Measurements from ENCODE around the gene USP47.

DNA sequence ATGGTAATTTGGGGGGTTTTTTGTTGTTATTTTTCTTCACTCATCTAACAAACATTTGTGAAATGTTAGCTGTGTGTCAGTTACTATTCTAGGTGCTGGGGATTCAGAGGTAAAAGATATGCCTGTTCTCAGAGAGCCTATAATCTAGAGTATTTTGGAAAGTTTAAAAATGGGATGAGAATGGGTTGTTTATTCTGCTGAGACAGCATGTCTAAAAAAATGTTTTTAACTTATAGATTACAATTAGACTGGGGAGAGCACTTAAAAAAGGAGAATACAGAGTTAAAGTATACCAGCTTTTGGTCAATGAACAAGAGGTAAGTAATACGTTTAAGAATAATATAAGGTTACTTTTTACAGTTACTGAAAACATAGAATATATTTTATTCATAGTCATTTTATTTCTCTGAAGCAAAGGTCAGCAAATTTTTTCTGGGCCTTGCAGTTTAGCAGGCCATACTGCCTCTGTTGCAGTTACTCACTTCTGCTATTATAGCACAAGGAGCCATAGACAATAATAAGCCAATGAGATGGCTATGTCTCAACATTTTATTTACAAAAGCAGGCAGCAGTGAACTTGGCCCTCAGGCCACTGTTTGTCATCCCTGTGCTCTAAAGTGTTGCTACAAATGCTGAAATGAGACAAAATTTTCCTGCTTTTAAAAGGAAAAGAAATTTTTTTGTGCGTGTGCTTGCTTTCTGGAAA, 106.6 kb downstream of the USP47 start:
- TF ChIP-seq, protein P1, sequence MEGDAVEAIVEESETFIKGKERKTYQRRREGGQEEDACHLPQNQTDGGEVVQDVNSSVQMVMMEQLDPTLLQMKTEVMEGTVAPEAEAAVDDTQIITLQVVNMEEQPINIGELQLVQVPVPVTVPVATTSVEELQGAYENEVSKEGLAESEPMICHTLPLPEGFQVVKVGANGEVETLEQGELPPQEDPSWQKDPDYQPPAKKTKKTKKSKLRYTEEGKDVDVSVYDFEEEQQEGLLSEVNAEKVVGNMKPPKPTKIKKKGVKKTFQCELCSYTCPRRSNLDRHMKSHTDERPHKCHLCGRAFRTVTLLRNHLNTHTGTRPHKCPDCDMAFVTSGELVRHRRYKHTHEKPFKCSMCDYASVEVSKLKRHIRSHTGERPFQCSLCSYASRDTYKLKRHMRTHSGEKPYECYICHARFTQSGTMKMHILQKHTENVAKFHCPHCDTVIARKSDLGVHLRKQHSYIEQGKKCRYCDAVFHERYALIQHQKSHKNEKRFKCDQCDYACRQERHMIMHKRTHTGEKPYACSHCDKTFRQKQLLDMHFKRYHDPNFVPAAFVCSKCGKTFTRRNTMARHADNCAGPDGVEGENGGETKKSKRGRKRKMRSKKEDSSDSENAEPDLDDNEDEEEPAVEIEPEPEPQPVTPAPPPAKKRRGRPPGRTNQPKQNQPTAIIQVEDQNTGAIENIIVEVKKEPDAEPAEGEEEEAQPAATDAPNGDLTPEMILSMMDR (conservative IDR thresholded peaks at IDR 0.05), result no peak
- TF ChIP-seq ZFX (IDR thresholded peaks at IDR 0.05), result no peak
